Measurements from ENCODE around the gene CCDC192.

CCDC192 gene

GRCh38 chr5:127878174-127878750 is 175.1 kb downstream of the CCDC192 start:
- no peak overlapping the region for H3K4me2 ChIP-seq (ENCODE audit: low read depth, low read length, poor library complexity, severe bottlenecking)
- H2AFZ ChIP-seq (ENCODE audit: low read depth, low read length, severe bottlenecking): no peak overlapping the region

GRCh38 chr5:127884416-127884815 is 181.2 kb downstream of the CCDC192 start:
- no peaks in the 10 kb centered on the region for H3K79me2 ChIP-seq (ENCODE audit: insufficient read depth, low read length)
- no peaks in the 10 kb centered on the region for H3K36me3 ChIP-seq (ENCODE audit: low read length)
- no peaks in the 10 kb centered on the region for H3K9me2 ChIP-seq (replicated peaks; ENCODE audit: insufficient read depth, low read length)
- H3K27me3 ChIP-seq (ENCODE audit: low read length): no peaks in the 10 kb centered on the region
- no peak overlapping the region for H3K4me2 ChIP-seq (ENCODE audit: low read depth, low read length, poor library complexity, severe bottlenecking)
- no peak overlapping the region for H3K9ac ChIP-seq (ENCODE audit: low read length)
- no peak overlapping the region for H3K27ac ChIP-seq (ENCODE audit: low read depth, low read length)
- no peaks in the 10 kb centered on the region for H3K9me3 ChIP-seq (ENCODE audit: insufficient read depth, low read length)
- TF ChIP-seq CTCF (IDR thresholded peaks at IDR 0.05; ENCODE audit: insufficient read depth, low read length, poor library complexity, severe bottlenecking) (no peak), EZH2phosphoT487 (conservative IDR thresholded peaks at IDR 0.05; ENCODE audit: low read length) (no peak)
- H3K4me3 ChIP-seq (ENCODE audit: insufficient read depth, low read length, poor library complexity, severe bottlenecking): no peak overlapping the region
- no peak overlapping the region for H2AFZ ChIP-seq (ENCODE audit: low read depth, low read length, severe bottlenecking)
- no peaks in the 10 kb centered on the region for H3F3A ChIP-seq (ENCODE audit: insufficient read depth)
- no peaks in the 10 kb centered on the region for H4K20me1 ChIP-seq (ENCODE audit: low read depth, low read length)

More at GRCh38 chr5:127878174-127878750, 175.1 kb downstream of the CCDC192 start:
- TF ChIP-seq EZH2phosphoT487 (conservative IDR thresholded peaks at IDR 0.05; ENCODE audit: low read length): no peak
- no peak for TF ChIP-seq CTCF (IDR thresholded peaks at IDR 0.05; ENCODE audit: insufficient read depth, low read length, poor library complexity, severe bottlenecking)
- Histone ChIP-seq H3K9me2 (replicated peaks; ENCODE audit: insufficient read depth, low read length) (no peaks in the 10 kb centered on the region), H3K79me2 (ENCODE audit: insufficient read depth, low read length) (no peaks in the 10 kb centered on the region), H4K20me1 (ENCODE audit: low read depth, low read length) (no peaks in the 10 kb centered on the region), H3K4me3 (ENCODE audit: insufficient read depth, low read length, poor library complexity, severe bottlenecking) (no peak overlapping the region), H3F3A (ENCODE audit: insufficient read depth) (no peaks in the 10 kb centered on the region), H3K27ac (ENCODE audit: low read depth, low read length) (no peak overlapping the region), H3K9ac (ENCODE audit: low read length) (no peak overlapping the region), H3K27me3 (ENCODE audit: low read length) (no peaks in the 10 kb centered on the region), H3K9me3 (ENCODE audit: insufficient read depth, low read length) (no peaks in the 10 kb centered on the region), H3K36me3 (ENCODE audit: low read length) (no peaks in the 10 kb centered on the region)

- Histone ChIP-seq H3K9ac (ENCODE audit: low read length) (no peak overlapping the region), H3K9me3 (ENCODE audit: insufficient read depth, low read length) (no peaks in the 10 kb centered on the region), H3K9me2 (replicated peaks; ENCODE audit: insufficient read depth, low read length) (no peaks in the 10 kb centered on the region), H3K36me3 (ENCODE audit: low read length) (no peaks in the 10 kb centered on the region), H3K27ac (ENCODE audit: low read depth, low read length) (no peak overlapping the region), H3F3A (ENCODE audit: insufficient read depth) (no peaks in the 10 kb centered on the region), H4K20me1 (ENCODE audit: low read depth, low read length) (no peaks in the 10 kb centered on the region), H3K4me3 (ENCODE audit: insufficient read depth, low read length, poor library complexity, severe bottlenecking) (no peak overlapping the region), H2AFZ (ENCODE audit: low read depth, low read length, severe bottlenecking) (no peak overlapping the region), H3K27me3 (ENCODE audit: low read length) (no peaks in the 10 kb centered on the region), H3K4me2 (ENCODE audit: low read depth, low read length, poor library complexity, severe bottlenecking) (no peak overlapping the region), H3K79me2 (ENCODE audit: insufficient read depth, low read length) (no peaks in the 10 kb centered on the region)
- TF ChIP-seq CTCF (IDR thresholded peaks at IDR 0.05; ENCODE audit: insufficient read depth, low read length, poor library complexity, severe bottlenecking) (no peak), EZH2phosphoT487 (conservative IDR thresholded peaks at IDR 0.05; ENCODE audit: low read length) (no peak)
Measured at GRCh38 chr5:127885176-127885575, 182.0 kb downstream of the CCDC192 start.

All from SU-DHL-6 (cell line).